ENCODE results near the gene LMO1. TPM values are rescaled to one million over a fixed set of nuclear protein-coding genes. Genes with fewer than 3 reads are reported as not detected.

LMO1 gene
- total and polyA plus RNA-seq, 2 of the 13 experiments (the other 11 are each of a cell fraction or from before 2014, with no cell fraction given) = not detected

DNA sequence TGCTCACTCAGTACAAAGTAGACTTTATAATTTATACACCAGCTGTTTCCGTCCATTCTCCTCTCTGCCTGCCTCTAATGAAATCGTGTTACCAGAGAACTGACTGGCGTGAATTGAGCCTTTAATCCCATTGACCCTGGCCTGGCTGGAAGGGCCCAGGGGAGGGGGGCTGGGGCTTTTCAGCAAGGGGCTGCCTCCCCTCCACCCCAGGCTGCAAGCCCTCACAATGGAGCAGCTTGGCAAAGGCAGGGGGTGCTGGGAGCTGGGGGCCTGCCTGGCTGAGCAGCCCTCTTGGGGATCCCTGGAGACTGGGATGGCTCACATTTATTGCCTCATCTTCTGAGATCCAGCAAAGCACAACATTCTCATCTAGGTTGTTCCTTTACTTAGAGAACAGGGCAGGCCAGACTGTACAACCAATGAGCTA lies 25.8 kb upstream of the LMO1 start (continued):
- TF ChIP-seq, protein P1, sequence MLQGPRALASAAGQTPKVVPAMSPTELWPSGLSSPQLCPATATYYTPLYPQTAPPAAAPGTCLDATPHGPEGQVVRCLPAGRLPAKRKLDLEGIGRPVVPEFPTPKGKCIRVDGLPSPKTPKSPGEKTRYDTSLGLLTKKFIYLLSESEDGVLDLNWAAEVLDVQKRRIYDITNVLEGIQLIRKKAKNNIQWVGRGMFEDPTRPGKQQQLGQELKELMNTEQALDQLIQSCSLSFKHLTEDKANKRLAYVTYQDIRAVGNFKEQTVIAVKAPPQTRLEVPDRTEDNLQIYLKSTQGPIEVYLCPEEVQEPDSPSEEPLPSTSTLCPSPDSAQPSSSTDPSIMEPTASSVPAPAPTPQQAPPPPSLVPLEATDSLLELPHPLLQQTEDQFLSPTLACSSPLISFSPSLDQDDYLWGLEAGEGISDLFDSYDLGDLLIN (CRISPR knock-in tag; IDR thresholded peaks at IDR 0.05; ENCODE audit: borderline replicate concordance) = no peak
- TF ChIP-seq DPF2 (CRISPR knock-in tag; IDR thresholded peaks at IDR 0.05; ENCODE audit: borderline replicate concordance, low read depth) = no peak
- TF ChIP-seq, protein P2, sequence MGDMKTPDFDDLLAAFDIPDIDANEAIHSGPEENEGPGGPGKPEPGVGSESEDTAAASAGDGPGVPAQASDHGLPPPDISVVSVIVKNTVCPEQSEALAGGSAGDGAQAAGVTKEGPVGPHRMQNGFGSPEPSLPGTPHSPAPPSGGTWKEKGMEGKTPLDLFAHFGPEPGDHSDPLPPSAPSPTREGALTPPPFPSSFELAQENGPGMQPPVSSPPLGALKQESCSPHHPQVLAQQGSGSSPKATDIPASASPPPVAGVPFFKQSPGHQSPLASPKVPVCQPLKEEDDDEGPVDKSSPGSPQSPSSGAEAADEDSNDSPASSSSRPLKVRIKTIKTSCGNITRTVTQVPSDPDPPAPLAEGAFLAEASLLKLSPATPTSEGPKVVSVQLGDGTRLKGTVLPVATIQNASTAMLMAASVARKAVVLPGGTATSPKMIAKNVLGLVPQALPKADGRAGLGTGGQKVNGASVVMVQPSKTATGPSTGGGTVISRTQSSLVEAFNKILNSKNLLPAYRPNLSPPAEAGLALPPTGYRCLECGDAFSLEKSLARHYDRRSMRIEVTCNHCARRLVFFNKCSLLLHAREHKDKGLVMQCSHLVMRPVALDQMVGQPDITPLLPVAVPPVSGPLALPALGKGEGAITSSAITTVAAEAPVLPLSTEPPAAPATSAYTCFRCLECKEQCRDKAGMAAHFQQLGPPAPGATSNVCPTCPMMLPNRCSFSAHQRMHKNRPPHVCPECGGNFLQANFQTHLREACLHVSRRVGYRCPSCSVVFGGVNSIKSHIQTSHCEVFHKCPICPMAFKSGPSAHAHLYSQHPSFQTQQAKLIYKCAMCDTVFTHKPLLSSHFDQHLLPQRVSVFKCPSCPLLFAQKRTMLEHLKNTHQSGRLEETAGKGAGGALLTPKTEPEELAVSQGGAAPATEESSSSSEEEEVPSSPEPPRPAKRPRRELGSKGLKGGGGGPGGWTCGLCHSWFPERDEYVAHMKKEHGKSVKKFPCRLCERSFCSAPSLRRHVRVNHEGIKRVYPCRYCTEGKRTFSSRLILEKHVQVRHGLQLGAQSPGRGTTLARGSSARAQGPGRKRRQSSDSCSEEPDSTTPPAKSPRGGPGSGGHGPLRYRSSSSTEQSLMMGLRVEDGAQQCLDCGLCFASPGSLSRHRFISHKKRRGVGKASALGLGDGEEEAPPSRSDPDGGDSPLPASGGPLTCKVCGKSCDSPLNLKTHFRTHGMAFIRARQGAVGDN (CRISPR knock-in tag; IDR thresholded peaks at IDR 0.05) = no peak

DNA sequence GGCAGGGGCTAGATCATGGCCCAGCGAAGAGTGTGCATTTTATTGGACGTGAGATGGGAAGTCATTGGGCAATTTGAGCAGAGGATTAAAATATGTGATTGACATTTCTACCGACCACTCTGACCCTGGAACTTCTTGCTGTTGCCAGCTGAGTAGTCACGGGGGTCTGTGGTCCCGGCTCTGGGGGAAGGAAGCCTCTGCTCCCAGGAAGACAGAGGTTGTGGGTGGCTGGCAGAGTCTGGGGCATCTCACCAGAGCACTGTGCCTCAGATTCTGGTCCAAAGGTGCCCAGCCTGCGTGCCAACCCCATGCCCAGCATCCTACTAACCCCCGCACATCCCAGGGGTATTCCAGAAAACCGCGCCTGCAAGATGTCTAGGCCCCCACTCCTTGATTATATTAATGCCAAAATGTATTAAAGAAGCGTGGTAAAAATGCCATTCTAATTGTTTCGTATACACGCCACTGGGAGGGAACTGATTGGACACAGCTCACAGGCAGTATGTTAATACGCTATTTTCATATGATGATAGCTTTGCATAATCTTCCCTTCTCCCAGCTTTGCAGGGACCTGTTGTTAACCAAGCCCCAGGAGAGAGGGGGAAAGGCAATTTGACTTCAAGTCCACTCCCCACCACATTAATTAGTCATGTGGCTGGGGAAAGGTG lies 25.3 kb upstream of the LMO1 start:
- intact Hi-C loops (cut with micrococcal nuclease; ENCODE audit: unreplicated experiment) (no loop called here), in situ Hi-C loops (cut with HindIII; ENCODE audit: extremely low pct_ligation_motif_present, low pct_unique_long_range_greater_than_20kb) (no loop called here)
- Histone ChIP-seq H3K4me2 (ENCODE audit: low read depth, low read length) (no peak overlapping the region), H4K20me1 (ENCODE audit: insufficient read depth, low read length) (no peaks in the 10 kb centered on the region), H3K79me2 (ENCODE audit: insufficient read depth, low read length) (no peaks in the 10 kb centered on the region), H2AFZ (ENCODE audit: low read length) (no peak overlapping the region), H3K9me3 (ENCODE audit: low read length) (no peaks in the 10 kb centered on the region), H3K9ac (ENCODE audit: insufficient read depth, low read depth, low read length) (no peak overlapping the region), H3K27ac (ENCODE audit: extremely low read length, insufficient read depth, low read length) (no peak overlapping the region), H3K4me3 (replicated peaks in 1 of 3; ENCODE audit: insufficient read depth in 1 of 3, low read depth in 2 of 3, low read length in 3 of 3) (no peak overlapping the region), H3K36me3 (replicated peaks in 1 of 2; ENCODE audit: control insufficient read depth in 1 of 2, insufficient read depth in 2 of 2, low read length in 2 of 2) (no peaks in the 10 kb centered on the region), H3K27me3 (ENCODE audit: control insufficient read depth in 1 of 2, insufficient read depth in 2 of 2, low read length in 2 of 2) (peaks cover 3 to 10% of the 10 kb centered on the region in 2 experiments; a peak in 2 of 5 replicates), H3K4me1 (ENCODE audit: insufficient read depth, low read length) (no peaks in the 10 kb centered on the region)
- no peak for ATAC-seq
- no peak for FAIRE-seq
- ChIA-PET POLR2A (no interaction called here), CTCF (ENCODE audit: low intra/inter-chr PET ratio, low total read pairs) (no interaction called here)
- TF ChIP-seq, protein P3, sequence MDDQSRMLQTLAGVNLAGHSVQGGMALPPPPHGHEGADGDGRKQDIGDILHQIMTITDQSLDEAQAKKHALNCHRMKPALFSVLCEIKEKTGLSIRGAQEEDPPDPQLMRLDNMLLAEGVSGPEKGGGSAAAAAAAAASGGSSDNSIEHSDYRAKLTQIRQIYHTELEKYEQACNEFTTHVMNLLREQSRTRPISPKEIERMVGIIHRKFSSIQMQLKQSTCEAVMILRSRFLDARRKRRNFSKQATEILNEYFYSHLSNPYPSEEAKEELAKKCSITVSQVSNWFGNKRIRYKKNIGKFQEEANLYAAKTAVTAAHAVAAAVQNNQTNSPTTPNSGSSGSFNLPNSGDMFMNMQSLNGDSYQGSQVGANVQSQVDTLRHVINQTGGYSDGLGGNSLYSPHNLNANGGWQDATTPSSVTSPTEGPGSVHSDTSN (CRISPR knock-in tag; IDR thresholded peaks at IDR 0.05; ENCODE audit: borderline replicate concordance) = no peak
- no peak for DNase-seq (ENCODE audit: low spot score)
- 23% methylated on average over 8 of the region's 13 CpGs for WGBS (ENCODE audit: low lambda C conversion rate)
- BruUV-seq (replicated peaks) = no TSS peak

All from HepG2 (cell line).